Measurements from ENCODE around the gene MUCL1. TPM values are rescaled to one million over a fixed set of nuclear protein-coding genes. Genes with fewer than 3 reads are reported as not detected.

Gene MUCL1
- total and polyA plus RNA-seq, 2 experiments from 2014 or later, result not detected

GRCh38 chr12:54865683-54866324 is 11.5 kb downstream of the MUCL1 start (continued):
- no peak for TF ChIP-seq CTCF (conservative IDR thresholded peaks at IDR 0.05; ENCODE audit: low read depth in 2 of 2)
- no peak for TF ChIP-seq POLR2AphosphoS5 (IDR thresholded peaks at IDR 0.05; ENCODE audit: low read depth)
- no peak for TF ChIP-seq ZNF462 (CRISPR knock-in tag; IDR thresholded peaks at IDR 0.05)
- no peak for TF ChIP-seq EZH2 (IDR thresholded peaks at IDR 0.05; ENCODE audit: low read depth, unreplicated experiment)

- no peak overlapping the region for H3K27ac ChIP-seq (ENCODE audit: low read depth)
- no peaks in the 10 kb centered on the region for H4K20me1 ChIP-seq (replicated peaks; ENCODE audit: insufficient read depth)
- ATAC-seq (no peak), DNase-seq (ENCODE audit: low spot score) (no peak)
- H3K4me3 ChIP-seq, result no peak overlapping the region
- Mint-ChIP-seq H3K27ac (no peak overlapping the region), H3K36me3 (ENCODE audit: low read depth) (no peaks in the 10 kb centered on the region), H3K27me3 (ENCODE audit: insufficient read depth, low read depth, poor library complexity) (peaks cover 4% of the 10 kb centered on the region), H3K9me3 (no peaks in the 10 kb centered on the region), H3K4me3 (no peak overlapping the region), H3K4me1 (peaks cover 20% of the 10 kb centered on the region)
- H3K9me2 ChIP-seq (ENCODE audit: insufficient read depth), result no peaks in the 10 kb centered on the region
- peaks cover 19% of the 10 kb centered on the region for H3K4me1 ChIP-seq (ENCODE audit: insufficient read depth)
- no peaks in the 10 kb centered on the region for H3F3A ChIP-seq (replicated peaks; ENCODE audit: low read depth)
- H3K79me2 ChIP-seq (replicated peaks; ENCODE audit: insufficient read depth), result no peaks in the 10 kb centered on the region
- no peaks in the 10 kb centered on the region for H3K36me3 ChIP-seq (ENCODE audit: insufficient read depth)
- no peak overlapping the region for H3K4me2 ChIP-seq
- H3K27me3 ChIP-seq (ENCODE audit: insufficient read depth), result no peaks in the 10 kb centered on the region
- no peak overlapping the region for H2AFZ ChIP-seq
- TF ChIP-seq STAT1 (IDR thresholded peaks at IDR 0.05; ENCODE audit: unreplicated experiment), result no peak
- no peak for TF ChIP-seq POLR2AphosphoS5 (IDR thresholded peaks at IDR 0.05; ENCODE audit: low read depth)
- no peak for TF ChIP-seq EZH2 (IDR thresholded peaks at IDR 0.05; ENCODE audit: low read depth, unreplicated experiment)
- TF ChIP-seq ZNF462 (CRISPR knock-in tag; IDR thresholded peaks at IDR 0.05), result no peak
- TF ChIP-seq ZNF114 (CRISPR knock-in tag; IDR thresholded peaks at IDR 0.05), result no peak
These were observed 14.4 kb downstream of the MUCL1 start for GRCh38 chr12:54868690-54869089.
